CD4-positive, alpha-beta T cell treated with Interleukin-17A for 4 hours (primary cell): Measurements from ENCODE around the gene PALLD.

Source experiments
- DNase-seq: peaks from one replicate; pipeline ENCODE4 v3.0.0-alpha.2; 2020; ENCODE audit warnings: mixed read lengths

The PALLD gene

DNA sequence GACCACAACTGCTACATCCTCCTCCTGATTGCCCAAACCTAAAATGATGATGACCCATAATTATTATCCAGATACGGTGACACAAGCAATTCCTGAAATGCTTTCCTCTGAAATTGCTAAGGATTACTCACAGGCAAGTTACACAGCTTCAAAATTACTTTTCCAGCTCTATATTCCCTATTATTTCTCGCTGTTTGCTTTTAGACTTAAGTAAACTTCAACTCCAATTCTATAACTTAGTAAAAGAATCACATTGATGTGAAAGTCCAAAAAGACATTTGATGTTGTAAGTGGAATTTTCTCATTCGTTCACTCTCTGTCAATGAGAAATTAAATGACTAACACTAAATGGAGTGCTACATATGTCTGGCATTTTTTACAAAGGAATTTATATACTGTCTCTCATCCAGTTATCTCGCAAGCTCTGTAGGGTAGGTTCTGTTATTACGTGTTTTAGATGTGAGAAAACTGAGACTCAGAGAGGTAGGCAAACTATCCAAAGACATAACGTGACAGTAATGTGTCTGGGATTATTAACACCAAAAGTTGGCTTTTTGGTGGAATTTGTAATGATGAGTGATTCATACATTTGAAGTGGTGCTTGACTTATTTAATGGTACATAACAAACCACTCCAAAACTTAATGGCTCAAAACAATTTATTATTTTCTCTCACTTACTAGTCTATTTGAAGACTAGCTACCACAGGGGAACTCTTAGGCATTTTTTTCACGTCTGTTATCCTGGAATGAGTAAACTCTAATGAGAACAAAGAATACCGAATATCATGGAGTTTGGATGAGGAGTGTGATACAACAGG is 31.5 kb downstream of the PALLD start:
- DNase-seq: no peak

DNA sequence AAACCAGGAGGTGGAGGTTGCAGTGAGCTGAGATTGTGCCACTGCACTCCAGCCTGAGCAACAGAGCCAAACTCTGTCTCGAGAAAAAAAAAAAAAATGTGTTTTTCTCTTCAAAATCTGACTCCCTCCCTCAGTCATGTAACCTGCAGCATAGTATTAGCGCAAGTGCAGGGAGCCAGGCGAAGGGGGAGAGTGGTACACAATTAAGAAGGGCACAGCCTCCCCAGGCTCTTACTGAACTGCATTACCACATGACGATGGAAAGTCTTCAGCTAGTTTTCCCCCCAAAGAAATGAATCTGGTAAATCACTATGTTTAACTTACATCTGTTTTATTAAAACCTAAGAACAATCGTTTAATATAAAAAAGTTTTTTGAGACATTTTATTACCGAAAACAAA is 32.4 kb downstream of the PALLD start:
- no peak for DNase-seq

DNA sequence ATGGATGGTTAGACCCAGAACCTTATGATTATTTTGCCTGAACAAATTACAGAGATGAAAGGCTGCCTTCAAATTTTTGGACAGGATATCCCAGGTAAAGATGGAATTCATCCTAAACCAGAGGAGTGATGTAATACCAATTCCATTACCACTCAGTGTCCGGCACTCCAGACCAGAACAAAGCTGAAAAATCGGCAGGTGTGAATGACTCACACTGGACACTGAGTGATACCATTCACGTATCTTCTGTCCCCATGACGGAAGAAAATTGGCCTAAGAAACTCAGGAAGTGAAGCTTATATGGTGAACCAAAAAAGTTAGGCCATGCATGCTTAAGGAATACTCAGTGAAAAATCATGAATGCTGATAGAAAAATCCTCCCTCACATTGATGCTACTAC is 34.5 kb downstream of the PALLD start:
- no peak for DNase-seq

DNA sequence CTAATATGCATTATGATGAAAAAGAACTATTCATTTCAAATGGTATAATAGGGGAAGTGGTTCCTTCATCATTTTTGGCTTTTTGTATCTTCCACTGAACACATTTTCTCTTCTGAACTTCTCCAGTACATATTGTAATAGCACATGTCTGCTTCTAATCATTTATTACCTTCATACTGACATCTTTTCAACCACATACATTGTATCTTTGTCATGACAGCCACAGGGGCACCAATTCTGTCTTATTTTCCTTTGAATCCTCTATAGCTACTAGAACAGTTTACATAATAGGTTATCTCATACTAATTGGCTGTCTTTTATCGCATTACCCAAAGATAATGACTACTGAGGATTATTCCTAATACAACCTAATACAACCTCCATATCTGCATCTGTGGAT is 37.7 kb downstream of the PALLD start:
- DNase-seq: no peak

DNA sequence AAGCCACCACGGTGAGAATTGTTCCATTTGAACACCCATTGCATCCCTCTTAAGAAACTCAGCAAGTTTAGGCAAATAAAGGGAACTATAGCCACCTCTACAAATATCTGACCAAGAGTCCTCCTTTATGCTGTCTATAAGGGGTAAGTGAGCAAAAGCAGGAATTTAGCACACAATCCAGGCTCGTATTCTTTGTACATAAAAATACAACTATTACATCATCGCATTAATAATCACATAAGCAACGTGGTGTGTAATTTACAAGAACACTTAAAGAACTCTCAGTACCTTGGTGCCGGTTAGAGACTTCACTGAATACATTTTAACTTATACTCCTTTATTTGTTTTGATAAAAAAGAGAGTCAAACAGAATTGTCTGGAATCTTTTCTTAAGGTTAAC is 38.8 kb downstream of the PALLD start:
- no peak for DNase-seq

DNA sequence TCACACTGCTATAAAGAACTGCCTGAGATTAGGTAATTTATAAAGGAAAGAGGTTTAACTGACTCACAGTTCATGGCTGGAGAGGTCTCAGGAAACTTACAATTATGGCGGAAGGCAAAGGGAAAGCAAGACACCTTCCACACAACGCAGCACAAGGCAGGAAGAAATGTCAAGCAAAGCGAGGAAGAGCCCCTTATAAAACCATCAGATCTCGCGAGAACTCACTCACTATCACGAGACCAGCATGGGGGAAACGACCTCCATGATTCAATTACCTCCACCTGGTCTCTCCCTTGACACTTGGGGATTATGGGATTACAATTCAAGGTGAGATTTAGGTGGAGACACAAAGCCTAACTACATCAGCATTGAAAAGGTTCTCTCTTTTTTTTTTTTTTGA is 39.6 kb downstream of the PALLD start:
- no peak for DNase-seq

DNA sequence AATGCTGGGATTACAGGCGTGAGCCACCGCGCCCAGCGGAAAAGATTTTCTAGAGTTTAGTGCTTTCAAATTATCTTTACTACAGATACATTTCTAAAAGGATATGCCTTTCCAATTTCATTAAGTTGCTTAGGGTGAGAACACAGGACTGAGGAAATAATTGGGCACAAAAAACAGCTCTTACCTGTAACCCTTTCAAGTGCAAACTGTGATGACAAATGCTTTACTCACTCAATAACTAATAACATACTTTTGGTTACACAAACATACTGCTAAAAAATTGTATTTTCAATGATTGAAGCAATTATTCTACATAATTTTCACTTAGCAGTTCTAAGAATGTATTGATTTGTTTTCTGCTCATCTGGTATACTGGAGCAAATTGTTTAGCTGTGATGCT is 40.2 kb downstream of the PALLD start:
- no peak for DNase-seq

DNA sequence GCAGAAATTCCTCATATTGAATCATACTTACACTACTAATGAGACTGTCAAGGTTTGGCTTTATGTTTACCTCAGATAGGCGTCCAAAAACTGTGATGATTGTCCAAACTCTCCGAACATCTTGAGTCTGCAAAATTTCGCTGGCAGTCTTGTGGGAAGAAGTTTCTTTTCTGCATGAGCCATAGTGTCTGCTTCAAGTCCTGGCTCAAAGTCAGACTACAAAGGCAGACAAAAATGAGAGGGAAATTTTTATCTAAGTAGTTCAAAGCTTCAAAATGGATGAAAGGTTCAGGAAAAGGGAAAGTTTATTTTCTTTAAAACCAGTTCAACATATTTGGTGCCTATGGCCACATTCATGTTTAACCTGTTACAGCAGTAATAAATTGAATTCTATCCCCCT is 40.7 kb downstream of the PALLD start:
- DNase-seq: no peak

DNA sequence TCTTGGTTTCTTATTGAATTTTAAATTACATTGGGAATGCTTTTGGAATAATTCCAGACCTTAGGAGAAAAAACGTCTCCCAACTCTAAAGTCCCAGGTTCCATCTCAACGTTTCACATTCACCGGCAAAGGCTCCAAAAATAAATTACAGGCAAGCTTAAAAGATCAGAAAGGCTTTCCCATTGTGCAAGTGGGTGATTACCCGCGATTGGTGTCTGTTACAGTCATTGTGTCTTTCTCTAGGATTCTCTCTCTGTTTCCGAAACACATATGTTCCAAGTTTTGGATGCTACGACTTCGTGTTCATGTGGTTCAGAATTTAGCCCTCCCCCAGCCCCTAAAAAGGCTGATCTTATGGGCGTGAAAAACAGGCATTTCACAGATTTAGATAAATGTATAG is 41.8 kb downstream of the PALLD start:
- DNase-seq: no peak

DNA sequence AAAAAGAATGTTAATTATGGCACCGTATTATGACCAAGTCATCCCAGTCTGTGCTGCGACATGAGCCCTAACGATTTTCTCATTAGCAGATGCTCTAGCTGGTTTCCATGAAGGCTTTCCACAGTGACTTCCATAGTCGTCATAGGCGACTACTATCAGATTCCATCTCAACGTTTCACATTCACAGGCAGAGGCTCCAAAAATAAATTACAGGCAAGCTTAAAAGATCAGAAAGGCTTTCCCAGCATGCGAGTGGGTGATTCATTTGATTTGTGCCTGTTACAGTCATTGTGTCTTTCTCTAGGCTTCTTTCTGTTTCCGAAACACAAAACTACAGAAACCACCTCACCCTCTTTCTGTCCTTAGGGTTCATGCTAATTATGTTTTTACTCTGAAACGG is 43.2 kb downstream of the PALLD start:
- no peak for DNase-seq

DNA sequence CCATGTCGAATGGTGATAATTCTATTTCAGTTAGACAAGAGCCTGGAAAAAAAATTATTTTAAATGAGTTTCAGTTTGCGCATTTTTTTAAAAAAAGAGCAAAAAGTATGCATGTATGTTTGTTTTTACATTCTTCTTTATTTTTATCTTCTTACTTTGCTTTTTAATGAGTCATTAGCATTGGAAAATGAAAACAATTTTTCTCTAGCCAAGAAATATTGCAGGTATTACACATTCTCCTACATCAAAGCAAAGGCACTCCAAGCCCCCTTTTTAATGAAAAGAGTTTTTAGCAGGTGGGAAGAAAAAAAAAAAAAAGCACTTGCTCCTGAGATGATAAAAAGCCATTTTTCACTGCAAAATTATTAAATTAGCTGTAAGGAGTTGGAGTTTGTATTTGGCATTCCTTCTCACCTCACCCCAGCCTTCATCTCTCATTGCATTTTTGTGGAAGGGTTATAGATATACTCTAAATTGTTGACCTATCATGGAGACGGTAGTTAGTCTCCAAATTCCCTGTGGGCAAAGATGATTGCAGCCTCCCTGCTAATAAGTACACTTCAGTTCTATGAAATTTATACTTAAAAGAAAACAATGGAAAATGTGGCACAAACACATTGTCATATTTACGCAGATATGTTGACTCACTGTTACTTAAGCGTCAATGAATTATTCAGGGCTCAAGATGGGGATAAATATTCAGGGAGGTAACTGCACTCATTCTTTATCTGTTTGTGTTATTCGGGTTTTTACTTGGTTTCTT is 43.8 kb downstream of the PALLD start:
- no peak for DNase-seq

DNA sequence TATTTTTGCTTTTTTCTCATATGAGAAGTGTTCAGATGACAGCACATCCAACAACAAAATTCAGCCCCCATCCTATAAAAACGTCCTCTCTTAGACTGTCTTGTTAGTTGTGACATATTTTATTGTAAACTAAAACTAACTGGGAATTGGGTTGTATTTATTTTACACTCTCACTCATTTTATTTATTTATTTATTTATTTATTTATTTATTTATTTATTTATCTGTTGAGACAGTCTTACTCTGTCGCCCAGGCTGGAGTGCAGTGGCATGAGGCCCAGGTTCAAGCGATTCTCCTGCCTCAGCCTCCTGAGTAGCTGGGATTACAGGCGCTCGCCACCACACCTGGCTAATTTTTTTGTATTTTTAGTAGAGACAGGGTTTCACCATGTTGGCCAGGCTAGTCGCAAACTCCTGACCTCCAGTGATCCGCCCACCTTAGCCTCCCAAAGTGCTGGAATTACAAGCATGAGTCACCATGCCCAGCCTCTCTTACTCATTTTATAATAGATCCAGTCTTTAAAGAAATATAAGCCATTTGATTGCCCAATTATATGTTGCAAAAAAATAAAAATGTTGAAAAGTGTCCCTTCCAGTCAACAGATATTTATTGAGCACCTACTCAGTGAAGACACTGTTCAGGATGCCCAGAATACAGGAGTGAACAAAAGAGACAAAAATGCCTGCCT is 44.6 kb downstream of the PALLD start:
- DNase-seq: no peak

DNA sequence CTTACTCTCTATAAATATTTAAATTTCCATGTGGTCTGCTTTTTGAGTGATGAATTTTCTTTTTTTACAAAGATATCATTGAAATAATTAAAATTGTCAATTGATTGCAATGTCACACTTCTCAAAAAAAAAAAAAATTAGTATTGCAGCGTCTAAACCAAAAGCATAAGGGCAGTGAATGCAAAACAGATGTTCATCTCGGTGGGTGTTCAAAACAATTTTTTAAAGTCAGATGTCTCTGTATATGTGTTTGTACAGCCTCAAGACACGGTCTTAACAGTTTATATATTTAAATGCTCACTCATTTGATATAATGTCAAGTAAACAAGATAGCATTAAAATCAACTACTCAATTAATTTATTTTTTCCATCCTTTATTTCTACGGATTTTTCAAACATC is 52.3 kb downstream of the PALLD start:
- DNase-seq: no peak

DNA sequence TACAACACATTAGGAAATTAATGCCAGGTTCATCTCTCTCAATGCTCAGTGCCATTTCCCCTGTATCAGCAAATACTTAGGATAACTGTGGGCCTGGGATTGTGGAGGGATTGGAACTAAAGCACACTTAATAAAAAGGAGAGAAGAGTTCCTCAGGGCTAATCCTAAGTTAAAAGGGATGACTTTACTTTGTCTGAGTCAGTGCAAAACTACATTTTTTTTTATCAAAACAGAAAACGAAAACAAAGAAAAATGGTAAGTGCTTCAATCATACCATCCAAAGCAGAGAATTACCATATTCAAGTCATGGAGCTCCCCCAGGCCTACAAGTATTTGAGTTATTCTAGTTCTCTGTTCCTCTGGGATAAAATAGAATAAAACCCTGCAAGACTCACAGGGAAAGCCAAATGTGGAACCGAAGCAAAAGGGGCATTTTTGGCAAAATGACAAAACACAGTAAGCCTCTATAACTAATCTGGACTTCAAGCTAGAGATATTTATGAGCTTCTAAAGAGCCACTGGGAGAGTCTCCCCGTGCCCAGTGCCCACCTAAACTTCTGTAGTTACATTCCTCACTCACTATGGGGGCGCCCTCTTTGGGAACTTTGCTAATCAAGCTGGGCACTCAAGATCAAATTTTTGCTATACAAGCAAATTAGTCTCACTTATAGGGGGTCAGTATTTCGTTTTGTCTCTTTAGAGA is 53.4 kb downstream of the PALLD start:
- no peak for DNase-seq

DNA sequence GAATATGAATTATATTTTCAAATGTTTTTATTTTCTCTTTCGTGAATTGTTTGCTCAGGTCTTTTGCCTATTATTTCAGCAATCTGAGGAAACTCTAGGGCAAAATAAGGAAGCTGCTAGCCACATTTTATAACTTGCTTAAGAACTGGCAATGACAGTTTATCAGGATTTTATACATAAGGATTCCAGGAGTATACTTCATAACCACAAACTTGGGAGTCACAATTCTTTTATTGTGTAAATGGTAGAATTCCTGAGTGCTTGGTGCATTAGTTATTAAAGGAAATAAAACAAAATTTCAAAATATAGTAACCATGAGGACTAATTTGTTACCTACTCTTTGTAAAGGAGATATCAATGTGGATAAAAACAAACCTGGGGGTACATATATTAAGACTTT is 54.4 kb downstream of the PALLD start:
- no peak for DNase-seq

DNA sequence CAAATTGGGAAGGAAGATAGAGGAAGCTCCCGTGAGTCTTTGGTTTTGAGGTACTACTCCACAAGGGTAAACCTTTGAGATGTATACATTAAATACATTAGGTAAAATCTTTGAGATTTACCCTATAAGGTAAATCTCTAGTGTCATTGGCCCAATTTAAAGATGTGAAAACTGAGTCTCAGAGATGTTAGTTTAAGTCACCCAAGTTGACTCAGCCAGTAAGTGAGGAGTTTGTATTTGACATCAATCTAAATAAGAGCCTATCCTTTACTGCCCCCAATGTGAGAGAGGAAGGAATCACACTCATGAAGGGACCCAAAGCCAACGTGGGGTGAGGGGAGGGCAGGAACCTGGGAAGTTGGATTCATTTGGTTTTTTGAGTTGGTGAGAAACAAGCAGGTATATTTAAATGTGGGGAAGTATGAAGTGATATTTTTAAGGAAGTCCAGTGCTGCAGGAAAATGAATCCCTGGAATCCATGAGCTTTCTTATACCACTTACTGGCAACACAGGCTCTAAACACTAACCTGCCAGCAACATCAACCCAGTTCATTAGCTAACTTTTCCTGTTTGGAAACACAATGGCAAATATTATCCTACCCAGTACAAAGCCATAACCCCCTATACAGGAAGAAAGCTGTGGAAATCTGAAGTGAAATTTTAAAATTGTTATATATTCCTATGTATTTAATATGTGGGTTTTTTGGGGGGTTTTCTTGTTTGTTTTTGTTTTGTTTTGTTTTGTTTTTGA is 55.3 kb downstream of the PALLD start:
- peak; percentile 7 for DNase-seq

DNA sequence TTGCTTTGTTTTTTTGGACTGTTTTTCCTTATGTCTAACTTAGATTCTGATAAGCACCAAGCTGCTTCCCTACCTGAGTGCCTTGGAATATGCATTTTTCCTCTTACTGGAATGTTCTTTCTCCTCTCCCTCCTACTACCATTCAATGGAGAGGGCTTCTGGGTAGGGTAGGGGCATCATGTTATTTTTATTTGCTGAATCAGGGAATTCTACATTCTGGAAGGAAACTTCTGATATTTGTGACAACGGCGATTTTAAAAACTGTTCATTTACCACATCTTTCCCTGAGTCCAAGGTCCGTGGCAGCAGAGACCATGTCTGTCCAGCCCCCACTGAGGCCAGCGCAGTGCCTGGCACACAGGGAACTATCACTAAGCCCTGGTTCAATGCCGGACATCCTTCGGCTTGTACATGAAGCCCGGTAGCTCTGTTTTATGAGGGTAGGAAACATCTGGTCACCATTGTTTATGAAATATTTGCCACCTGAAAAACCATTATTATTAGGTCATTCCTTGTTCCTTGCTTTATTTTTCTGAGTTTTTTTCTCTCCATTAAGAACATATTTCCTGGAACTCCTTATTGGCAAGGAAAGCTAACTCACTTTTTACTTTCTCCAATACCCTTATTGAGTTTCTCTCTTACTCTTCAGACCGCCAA is 57.0 kb downstream of the PALLD start:
- DNase-seq: no peak

DNA sequence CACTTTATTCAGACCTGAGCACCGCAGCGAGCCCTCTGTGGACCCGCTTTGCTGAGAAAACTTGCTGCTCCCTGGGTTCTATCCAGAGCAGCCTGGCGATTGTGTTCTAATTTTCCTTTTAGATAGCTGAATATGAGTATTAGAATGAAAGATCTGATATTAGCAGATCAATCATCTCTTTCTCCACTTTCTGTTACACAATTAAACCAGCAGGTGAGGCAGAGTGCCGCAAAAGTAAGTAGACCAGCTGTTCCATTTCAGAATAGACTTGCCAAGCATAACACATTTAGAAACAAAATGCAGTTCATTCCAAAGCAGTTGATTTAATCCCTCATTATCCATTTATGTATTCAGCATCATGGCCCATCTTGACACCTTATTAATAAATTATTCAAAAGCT is 58.6 kb downstream of the PALLD start:
- DNase-seq: no peak

DNA sequence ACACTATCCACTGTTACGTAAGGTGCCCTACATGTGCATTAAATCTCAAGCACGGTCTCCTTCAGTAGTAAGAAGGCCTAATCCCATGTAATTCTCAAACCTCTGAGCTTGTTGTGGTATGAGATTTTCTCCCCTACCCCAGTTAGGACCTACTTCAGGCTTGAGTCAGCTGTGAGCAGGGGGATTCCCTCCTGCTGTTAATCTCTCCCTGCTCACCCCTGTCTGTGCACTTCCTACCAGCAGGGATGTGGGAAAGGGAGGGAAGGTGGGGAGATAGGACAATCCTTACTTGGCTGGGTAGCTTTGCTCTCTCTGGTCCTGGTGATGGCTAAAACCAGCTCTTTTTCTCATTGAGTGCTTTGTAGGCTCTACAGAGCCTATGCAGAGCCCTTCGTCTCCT is 60.8 kb downstream of the PALLD start:
- DNase-seq: no peak

DNA sequence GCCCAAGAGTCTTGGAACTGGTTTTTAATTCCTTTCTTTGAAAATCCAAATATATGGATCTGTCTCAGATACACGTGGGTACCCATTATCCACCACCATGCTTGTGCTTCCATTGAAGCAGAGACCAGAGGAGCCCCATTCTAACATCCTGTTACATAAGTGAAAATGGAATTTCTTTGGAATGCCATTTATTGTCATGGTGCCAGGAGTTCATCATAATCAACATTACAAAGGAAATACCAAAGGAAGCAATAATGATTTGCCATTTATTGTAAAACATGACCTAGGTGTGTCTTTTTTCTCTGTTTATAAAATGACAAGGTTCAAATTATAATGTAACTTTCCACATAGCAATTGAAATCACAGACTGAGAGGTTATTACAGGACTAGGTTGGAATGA is 61.7 kb downstream of the PALLD start:
- no peak for DNase-seq

DNA sequence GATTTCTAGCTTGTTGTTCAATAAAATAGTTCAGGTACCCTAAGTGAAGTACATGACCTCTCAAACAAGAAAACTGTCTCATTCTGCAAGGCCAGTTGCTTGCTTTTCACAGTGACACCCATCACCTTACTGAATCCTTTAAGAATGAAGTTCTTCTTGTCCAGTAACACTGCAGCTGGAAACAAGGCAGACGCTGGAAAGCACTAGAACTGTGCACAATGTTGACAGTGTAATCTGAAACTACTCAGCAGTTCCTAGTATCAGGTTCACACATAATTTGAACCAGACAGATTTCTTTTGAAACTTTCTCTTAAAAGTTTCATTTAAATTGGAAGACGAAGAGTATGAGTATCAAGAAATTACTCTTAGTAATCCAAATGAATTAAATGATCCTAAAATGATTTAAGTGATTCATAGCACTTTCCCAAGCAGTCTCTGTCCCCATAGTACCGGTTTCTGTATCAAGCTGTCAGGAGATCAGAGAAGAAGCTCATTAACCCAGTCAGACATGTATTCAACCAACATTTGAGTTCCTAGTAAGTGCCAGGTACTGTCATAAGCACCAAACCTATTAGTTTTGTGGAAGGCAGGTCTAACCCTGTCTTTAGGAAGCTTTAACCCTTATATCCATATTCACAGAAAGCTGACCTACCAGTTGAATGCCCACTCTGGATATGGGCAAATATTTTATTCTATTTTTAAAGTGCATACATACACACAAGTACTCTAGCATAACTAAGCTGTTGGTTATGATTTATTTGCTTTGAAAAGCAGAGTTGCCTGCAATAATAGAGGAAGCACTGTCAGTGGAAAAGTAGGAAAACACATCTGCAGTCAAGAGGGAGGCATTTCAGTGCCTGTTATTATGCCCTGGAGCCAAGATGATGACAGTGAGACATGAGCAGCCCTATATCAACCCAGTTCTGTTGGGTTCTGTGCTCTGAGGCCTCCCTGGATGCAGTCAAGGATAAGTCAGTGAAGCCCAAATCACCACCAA is 63.6 kb downstream of the PALLD start:
- no peak for DNase-seq
